WI38 (cell line): ENCODE data around the gene GARS1.

ENCODE experiments used
- H3K4me3 ChIP-seq: 2 replicates; pipeline ENCODE4 v1.5.1; 2011; ENCODE audit warnings: low read depth, mild to moderate bottlenecking, control low read depth, low read length
- TF ChIP-seq, protein P1 (sequence below): IDR thresholded peaks from 2 replicates; pipeline ENCODE4 v1.5.1; 2012; ENCODE audit warnings: low read depth, mild to moderate bottlenecking, control low read depth, low read length

GARS1 gene

GRCh38 chr7:30664184-30664885 is 69.7 kb downstream of the GARS1 start:
- TF ChIP-seq, protein P1, sequence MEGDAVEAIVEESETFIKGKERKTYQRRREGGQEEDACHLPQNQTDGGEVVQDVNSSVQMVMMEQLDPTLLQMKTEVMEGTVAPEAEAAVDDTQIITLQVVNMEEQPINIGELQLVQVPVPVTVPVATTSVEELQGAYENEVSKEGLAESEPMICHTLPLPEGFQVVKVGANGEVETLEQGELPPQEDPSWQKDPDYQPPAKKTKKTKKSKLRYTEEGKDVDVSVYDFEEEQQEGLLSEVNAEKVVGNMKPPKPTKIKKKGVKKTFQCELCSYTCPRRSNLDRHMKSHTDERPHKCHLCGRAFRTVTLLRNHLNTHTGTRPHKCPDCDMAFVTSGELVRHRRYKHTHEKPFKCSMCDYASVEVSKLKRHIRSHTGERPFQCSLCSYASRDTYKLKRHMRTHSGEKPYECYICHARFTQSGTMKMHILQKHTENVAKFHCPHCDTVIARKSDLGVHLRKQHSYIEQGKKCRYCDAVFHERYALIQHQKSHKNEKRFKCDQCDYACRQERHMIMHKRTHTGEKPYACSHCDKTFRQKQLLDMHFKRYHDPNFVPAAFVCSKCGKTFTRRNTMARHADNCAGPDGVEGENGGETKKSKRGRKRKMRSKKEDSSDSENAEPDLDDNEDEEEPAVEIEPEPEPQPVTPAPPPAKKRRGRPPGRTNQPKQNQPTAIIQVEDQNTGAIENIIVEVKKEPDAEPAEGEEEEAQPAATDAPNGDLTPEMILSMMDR, result no peak
- no peak overlapping the region for H3K4me3 ChIP-seq

DNA sequence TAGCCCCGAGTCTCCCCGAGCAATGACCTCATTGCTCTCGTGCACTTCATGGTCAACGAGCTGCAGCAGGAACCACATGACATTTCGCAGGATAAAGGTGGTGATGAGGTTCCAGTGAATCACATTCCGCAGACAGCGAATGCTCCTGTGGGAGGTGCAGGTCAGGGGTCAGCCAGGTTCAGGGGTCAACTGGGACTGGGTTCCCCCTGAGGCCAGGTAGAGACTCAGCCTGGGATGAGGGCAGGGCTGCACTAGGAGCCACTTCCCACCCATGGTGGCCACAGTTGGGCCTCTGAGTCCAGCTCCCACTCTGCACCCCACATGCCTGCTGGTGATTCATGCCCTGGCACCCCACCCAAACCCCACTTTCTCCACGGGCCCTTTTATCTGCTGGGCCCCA is 70.4 kb downstream of the GARS1 start:
- TF ChIP-seq, protein P1, result no peak
- no peak overlapping the region for H3K4me3 ChIP-seq

DNA sequence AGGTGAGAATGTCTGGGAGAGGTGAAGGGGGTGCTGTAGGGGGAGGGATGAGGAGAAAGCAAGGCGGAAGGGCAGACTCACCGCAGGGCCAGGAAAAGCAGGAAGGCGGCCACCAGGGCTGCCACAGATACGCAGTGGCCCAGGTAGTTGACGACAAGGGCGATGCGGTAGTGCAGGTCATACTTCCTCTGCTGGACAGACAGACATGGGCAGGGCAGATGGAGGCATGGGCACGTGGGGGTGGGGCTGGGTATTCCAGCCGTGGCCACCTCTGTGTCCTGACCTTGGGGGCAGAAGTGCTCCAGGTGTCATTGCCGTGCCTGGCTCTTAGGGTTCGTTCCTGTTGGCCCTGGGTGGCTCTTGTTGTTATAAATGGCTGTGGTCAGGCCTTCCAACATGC is 70.8 kb downstream of the GARS1 start:
- TF ChIP-seq, protein P1, result no peak
- H3K4me3 ChIP-seq, result no peak overlapping the region

GRCh38 chr7:30667172-30667571 is 72.5 kb downstream of the GARS1 start:
- TF ChIP-seq, protein P1, result no peak
- H3K4me3 ChIP-seq, result no peak overlapping the region

DNA sequence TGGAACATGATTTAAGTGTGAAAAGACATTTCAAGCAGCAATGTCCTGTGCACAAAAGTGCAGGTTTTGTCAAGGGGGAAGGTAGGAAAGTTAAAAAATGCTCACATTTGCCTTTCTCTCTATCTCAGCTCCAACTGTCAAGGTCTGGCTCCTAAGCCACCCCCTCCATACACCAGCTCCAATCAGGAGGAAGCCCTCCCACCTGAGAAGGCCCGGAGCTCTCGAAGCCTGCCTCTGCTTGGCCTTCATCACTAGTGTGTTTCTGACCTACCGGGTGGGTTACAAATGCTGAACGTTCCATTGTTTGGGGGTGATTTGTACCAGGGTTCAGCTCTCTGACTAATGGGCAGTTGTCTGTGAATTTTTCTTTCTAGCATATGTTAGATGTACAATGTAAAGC is 73.4 kb downstream of the GARS1 start:
- TF ChIP-seq, protein P1, result no peak
- H3K4me3 ChIP-seq, result no peak overlapping the region

DNA sequence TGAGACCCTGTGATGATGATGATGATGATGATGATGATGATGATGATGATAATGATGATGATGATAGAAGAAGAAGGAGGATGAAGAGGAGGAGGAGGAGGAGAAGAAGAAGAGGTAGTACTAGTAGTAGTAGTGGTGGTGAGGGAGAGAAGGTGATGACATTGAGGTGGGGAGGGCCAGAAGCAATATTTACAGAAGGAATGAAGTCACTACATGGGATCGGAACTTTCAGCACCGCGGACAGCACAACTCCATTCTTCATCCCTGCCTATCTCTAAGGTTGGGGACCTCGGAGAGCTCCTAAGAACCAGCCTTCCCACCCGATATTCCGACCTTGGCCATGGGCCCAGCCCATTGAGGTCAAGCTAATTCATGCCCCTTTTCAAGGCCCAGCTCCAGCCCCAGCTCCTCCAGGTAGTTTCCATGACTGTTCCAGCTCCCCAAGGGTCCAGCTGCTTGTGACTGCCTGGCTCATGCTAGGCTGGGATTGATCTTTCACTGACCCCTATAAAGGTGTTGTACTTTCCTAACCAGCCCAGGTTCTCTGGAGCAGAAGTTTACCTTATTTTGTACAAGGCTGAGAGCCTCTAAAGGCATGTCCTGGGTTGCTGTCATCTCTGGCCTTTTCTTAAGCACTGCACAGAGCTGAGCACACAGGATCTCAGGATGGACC is 77.3 kb downstream of the GARS1 start:
- H3K4me3 ChIP-seq, result no peak overlapping the region
- TF ChIP-seq, protein P1, result no peak

GRCh38 chr7:30674420-30674819 is 79.7 kb downstream of the GARS1 start:
- H3K4me3 ChIP-seq, result no peak overlapping the region
- TF ChIP-seq, protein P1, result no peak
